Esophagus squamous epithelium (tissue), 5 donors: ENCODE data around the gene SLC16A1. TPM values are rescaled to one million over a fixed set of nuclear protein-coding genes. Genes with fewer than 3 reads are reported as not detected.

Experiments used
- DNase-seq: peaks from one replicate; lab custom pipeline; 2025; lab: John Stamatoyannopoulos, UW
- H3K27ac ChIP-seq, 4 donors: fragments of 200-600 bp; sonication (generic); one replicate each; pipeline ENCODE4 v1.5.1; 2016 to 2019; ENCODE audit warnings: mild to moderate bottlenecking in 1 of 4
- H3K27me3 ChIP-seq, 4 donors: fragments of 200-600 bp; sonication (generic); 1 replicate in 3 of 4; 2 replicates in 1 of 4; pipeline versions ENCODE4 v1.5.1 to v1.6.0; 2017 to 2021; ENCODE audit warnings: antibody characterized with exemption in 1 of 4
- H3K36me3 ChIP-seq, 3 donors: fragments of 200-600 bp; sonication (generic); one replicate each; pipeline ENCODE4 v1.5.1; 2016 to 2019
- H3K4me1 ChIP-seq, 3 donors: fragments of 200-600 bp; sonication (generic); one replicate each; pipeline ENCODE4 v1.5.1; 2017 to 2019
- H3K4me3 ChIP-seq, 4 donors: fragments of 200-600 bp; sonication (generic); 1 replicate in 3 of 4; 2 replicates in 1 of 4; pipeline ENCODE4 v1.5.1; 2016 to 2019; ENCODE audit warnings: mild to moderate bottlenecking in 2 of 4, moderate library complexity in 1 of 4
- H3K9me3 ChIP-seq, 3 donors: fragments of 200-600 bp; sonication (generic); one replicate each; pipeline ENCODE4 v1.5.1; 2016 to 2019
- POLR2A ChIP-seq, 4 donors: fragments of 450-650 bp; IDR thresholded peaks; one replicate each; pipeline ENCODE4 v1.6.1; 2017; ENCODE audit warnings: antibody characterized with exemption in 4 of 4, mild to moderate bottlenecking in 4 of 4, moderate library complexity in 3 of 4
- WGBS, 2 donors: methylation state at CpG; one replicate each; pipeline ENCODE4 v1.1.5; 2018; 5-methylcytosine and 5-hydroxymethylcytosine counted together
- intact Hi-C: fragments of 100-400 bp; cut with DNase I; formaldehyde crosslinking; loops from one replicate; pipeline ENCODE4 v1.15.0; 2022
- total RNA-seq, 4 donors: library from RNA; depleted of rRNA; stranded (reverse); fragments of >200 nt; gene quantifications; one replicate each; pipeline ENCODE4 v1.1.0, GENCODE V29; 2016
- TF ChIP-seq, protein P1 (sequence below), 6 experiments: fragments of 450-650 bp in 4 of 6; fragments of 200-600 bp in 2 of 6; sonication (generic) in 2 of 6; IDR thresholded peaks; one replicate each; pipeline ENCODE4 v1.5.1; 2016 to 2019; ENCODE audit warnings: antibody characterized with exemption in 6 of 6, mild to moderate bottlenecking in 4 of 6, moderate library complexity in 4 of 6
- donor health status: DM: yes; HTN: yes; CAD: no.

SLC16A1 gene
- total RNA-seq, 4 donors from 2014 or later = 19.1 to 80.3 (median 57.9) TPM

DNA sequence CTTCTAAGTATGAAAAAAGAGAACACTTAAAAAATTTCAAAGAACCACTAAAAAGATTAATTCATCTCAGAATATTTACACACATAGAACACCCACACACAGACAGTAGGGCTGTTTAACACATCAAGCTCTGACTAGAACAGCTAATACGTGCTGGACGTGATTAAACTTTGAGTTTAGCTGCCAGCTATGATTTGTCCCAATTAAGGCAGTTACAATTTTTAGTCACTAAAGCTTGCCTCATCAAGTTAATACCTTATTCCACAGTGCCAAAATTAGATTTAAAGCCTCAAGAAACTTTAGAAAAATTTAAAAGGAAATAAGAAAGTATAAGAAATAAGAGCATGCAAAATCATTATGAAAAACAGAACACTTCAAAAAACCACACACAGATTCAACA is 18.9 kb downstream of the SLC16A1 start:
- H3K27ac ChIP-seq = peak overlapping the region in 2 of 4 donors; percentile 6 to 25
- 19 to 24% methylated on average over 2 of the region's 2 CpGs for WGBS, 2 donors
- H3K4me3 ChIP-seq = no peak overlapping the region
- peaks cover 0 to 40% (median 23%) of the 10 kb centered on the region in 3 donors for H3K4me1 ChIP-seq
- H3K27me3 ChIP-seq = no peaks in the 10 kb centered on the region
- intact Hi-C loops = no loop called here
- TF ChIP-seq POLR2A (IDR thresholded peaks at IDR 0.05) = no peak
- TF ChIP-seq, protein P1, sequence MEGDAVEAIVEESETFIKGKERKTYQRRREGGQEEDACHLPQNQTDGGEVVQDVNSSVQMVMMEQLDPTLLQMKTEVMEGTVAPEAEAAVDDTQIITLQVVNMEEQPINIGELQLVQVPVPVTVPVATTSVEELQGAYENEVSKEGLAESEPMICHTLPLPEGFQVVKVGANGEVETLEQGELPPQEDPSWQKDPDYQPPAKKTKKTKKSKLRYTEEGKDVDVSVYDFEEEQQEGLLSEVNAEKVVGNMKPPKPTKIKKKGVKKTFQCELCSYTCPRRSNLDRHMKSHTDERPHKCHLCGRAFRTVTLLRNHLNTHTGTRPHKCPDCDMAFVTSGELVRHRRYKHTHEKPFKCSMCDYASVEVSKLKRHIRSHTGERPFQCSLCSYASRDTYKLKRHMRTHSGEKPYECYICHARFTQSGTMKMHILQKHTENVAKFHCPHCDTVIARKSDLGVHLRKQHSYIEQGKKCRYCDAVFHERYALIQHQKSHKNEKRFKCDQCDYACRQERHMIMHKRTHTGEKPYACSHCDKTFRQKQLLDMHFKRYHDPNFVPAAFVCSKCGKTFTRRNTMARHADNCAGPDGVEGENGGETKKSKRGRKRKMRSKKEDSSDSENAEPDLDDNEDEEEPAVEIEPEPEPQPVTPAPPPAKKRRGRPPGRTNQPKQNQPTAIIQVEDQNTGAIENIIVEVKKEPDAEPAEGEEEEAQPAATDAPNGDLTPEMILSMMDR (IDR thresholded peaks at IDR 0.05) = no peak
- no peak for DNase-seq
- H3K36me3 ChIP-seq = no peaks in the 10 kb centered on the region
- no peaks in the 10 kb centered on the region for H3K9me3 ChIP-seq

DNA sequence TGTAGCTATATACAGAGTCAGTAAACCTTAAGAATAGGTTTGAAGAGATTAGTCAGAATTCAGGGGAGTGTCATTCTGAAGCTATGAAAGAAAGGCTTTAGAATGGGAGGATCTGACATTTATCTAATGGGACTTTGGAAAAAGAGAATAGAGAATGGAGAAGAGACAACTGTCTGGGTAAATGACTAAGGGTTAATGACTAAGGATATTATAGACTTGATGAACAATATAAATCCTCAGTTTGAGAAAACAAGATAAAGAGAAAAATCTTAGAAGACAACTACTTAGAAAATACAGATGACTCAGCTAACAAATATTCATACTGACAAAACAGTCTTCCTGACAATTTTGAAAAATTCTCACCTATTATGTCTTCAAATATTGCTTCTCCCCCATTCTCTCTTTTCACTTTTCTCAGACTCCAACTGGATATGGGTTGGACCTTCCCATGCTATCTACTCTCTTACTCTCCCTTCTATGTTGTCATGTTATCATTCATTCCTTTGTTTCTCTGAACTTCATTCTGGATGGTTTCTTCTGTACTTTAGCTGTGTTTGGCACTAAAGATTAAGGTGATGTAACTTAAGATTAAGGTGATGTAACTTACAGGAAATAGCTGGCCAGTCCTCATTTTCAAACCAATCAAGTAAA is 20.4 kb downstream of the SLC16A1 start:
- no peaks in the 10 kb centered on the region for H3K9me3 ChIP-seq
- no peaks in the 10 kb centered on the region for H3K27me3 ChIP-seq
- DNase-seq = no peak
- TF ChIP-seq, protein P1 (IDR thresholded peaks at IDR 0.05) = no peak
- TF ChIP-seq POLR2A (IDR thresholded peaks at IDR 0.05) = no peak
- peak overlapping the region in 1 of 4 donors; percentile 10 for H3K27ac ChIP-seq
- intact Hi-C loops = no loop called here
- no peaks in the 10 kb centered on the region for H3K36me3 ChIP-seq
- peaks cover 0 to 40% (median 23%) of the 10 kb centered on the region in 3 donors for H3K4me1 ChIP-seq
- H3K4me3 ChIP-seq = no peak overlapping the region

- no peak for DNase-seq
- 48 to 53% methylated on average over 3 of the region's 3 CpGs for WGBS, 2 donors
These were observed 21.4 kb downstream of the SLC16A1 start for GRCh38 chr1:112934577-112934976.

GRCh38 chr1:112933820-112934571 is 22.0 kb downstream of the SLC16A1 start:
- H3K4me3 ChIP-seq = no peak overlapping the region
- H3K4me1 ChIP-seq = peaks cover 0 to 40% (median 23%) of the 10 kb centered on the region in 3 donors
- no peaks in the 10 kb centered on the region for H3K27me3 ChIP-seq
- no peaks in the 10 kb centered on the region for H3K36me3 ChIP-seq
- no peak for DNase-seq
- 90 to 93% methylated on average over 3 of the region's 3 CpGs for WGBS, 2 donors
- H3K9me3 ChIP-seq = no peaks in the 10 kb centered on the region
- intact Hi-C loops = no loop called here
- no peak overlapping the region for H3K27ac ChIP-seq
- TF ChIP-seq, protein P1 (IDR thresholded peaks at IDR 0.05) = no peak
- TF ChIP-seq POLR2A (IDR thresholded peaks at IDR 0.05) = no peak

More at GRCh38 chr1:112934577-112934976, 21.4 kb downstream of the SLC16A1 start:
- Histone ChIP-seq H3K4me1 (peaks cover 0 to 40% (median 23%) of the 10 kb centered on the region in 3 donors), H3K9me3 (no peaks in the 10 kb centered on the region), H3K36me3 (no peaks in the 10 kb centered on the region), H3K4me3 (no peak overlapping the region), H3K27me3 (no peaks in the 10 kb centered on the region), H3K27ac (no peak overlapping the region)
- TF ChIP-seq, protein P1 (IDR thresholded peaks at IDR 0.05) = no peak
- no peak for TF ChIP-seq POLR2A (IDR thresholded peaks at IDR 0.05)
- intact Hi-C loops = no loop called here

GRCh38 chr1:112929979-112930378 is 26.0 kb downstream of the SLC16A1 start:
- Histone ChIP-seq H3K27ac (no peak overlapping the region), H3K27me3 (no peaks in the 10 kb centered on the region), H3K36me3 (peaks cover 0 to 9% (median 0%) of the 10 kb centered on the region in 3 donors), H3K4me1 (peaks cover 0 to 17% (median under 1%) of the 10 kb centered on the region in 3 donors), H3K9me3 (no peaks in the 10 kb centered on the region), H3K4me3 (no peak overlapping the region)
- no peak for DNase-seq
- intact Hi-C loops = no loop called here
- TF ChIP-seq POLR2A (IDR thresholded peaks at IDR 0.05) = no peak
- TF ChIP-seq, protein P1 (IDR thresholded peaks at IDR 0.05) = no peak
- WGBS, 2 donors = 58 to 82% methylated on average over 4 of the region's 4 CpGs
